Measurements from ENCODE around the gene EIF6. TPM values are rescaled to one million over a fixed set of nuclear protein-coding genes. Genes with fewer than 3 reads are reported as not detected.

Gene EIF6
- total and polyA plus RNA-seq, 4 donors, result 60.8 to 160 (median 106) TPM

- H3K27ac ChIP-seq (ENCODE audit: low read depth in 1 of 2, low read length in 2 of 2), result no peak overlapping the region
- H3K27me3 ChIP-seq (ENCODE audit: control insufficient read depth in 4 of 4, insufficient read depth in 4 of 4, low read length in 3 of 4), result no peaks in the 10 kb centered on the region
- no peak for DNase-seq (ENCODE audit: low spot score)
- no peaks in the 10 kb centered on the region for H3K4me1 ChIP-seq (ENCODE audit: control insufficient read depth in 4 of 4, insufficient read depth in 4 of 4, low read length in 3 of 4)
- H3K4me3 ChIP-seq (ENCODE audit: low read depth in 1 of 3, low read length in 3 of 3), result no peak overlapping the region
- no peaks in the 10 kb centered on the region for H3K9me3 ChIP-seq (ENCODE audit: control insufficient read depth in 4 of 4, low read length in 3 of 4)
- no peak overlapping the region for H3K9ac ChIP-seq (ENCODE audit: low read depth in 1 of 2, low read length in 2 of 2)
- H3K36me3 ChIP-seq (ENCODE audit: control insufficient read depth in 4 of 4, insufficient read depth in 3 of 4, low read depth in 1 of 4, low read length in 3 of 4), result no peaks in the 10 kb centered on the region
- 54% methylated on average over 2 of the region's 2 CpGs for WGBS
- TF ChIP-seq ZBTB33 (IDR thresholded peaks at IDR 0.05), result no peak
- TF ChIP-seq GABPA (IDR thresholded peaks at IDR 0.05 in 1 of 2, conservative IDR thresholded peaks at IDR 0.05 in 1 of 2), result no peak
- TF ChIP-seq RAD21 (IDR thresholded peaks at IDR 0.05), result no peak
- no peak for TF ChIP-seq YY1 (IDR thresholded peaks at IDR 0.05)
- no peak for TF ChIP-seq FOXA2 (IDR thresholded peaks at IDR 0.05)
- TF ChIP-seq SP1 (IDR thresholded peaks at IDR 0.05), result no peak
- TF ChIP-seq RXRA (IDR thresholded peaks at IDR 0.05), result no peak
- no peak for TF ChIP-seq HNF4A (conservative IDR thresholded peaks at IDR 0.05)
These were observed 32.5 kb downstream of the EIF6 start for GRCh38 chr20:35252037-35252461.

- Histone ChIP-seq H3K4me3 (ENCODE audit: low read depth in 1 of 3, low read length in 3 of 3) (no peak overlapping the region), H3K36me3 (ENCODE audit: control insufficient read depth in 4 of 4, insufficient read depth in 3 of 4, low read depth in 1 of 4, low read length in 3 of 4) (no peaks in the 10 kb centered on the region), H3K9ac (ENCODE audit: low read depth in 1 of 2, low read length in 2 of 2) (no peak overlapping the region), H3K4me1 (ENCODE audit: control insufficient read depth in 4 of 4, insufficient read depth in 4 of 4, low read length in 3 of 4) (no peaks in the 10 kb centered on the region), H3K27me3 (ENCODE audit: control insufficient read depth in 4 of 4, insufficient read depth in 4 of 4, low read length in 3 of 4) (no peaks in the 10 kb centered on the region), H3K27ac (ENCODE audit: low read depth in 1 of 2, low read length in 2 of 2) (no peak overlapping the region), H3K9me3 (ENCODE audit: control insufficient read depth in 4 of 4, low read length in 3 of 4) (no peaks in the 10 kb centered on the region)
- 94% methylated on average over 2 of the region's 2 CpGs for WGBS
- DNase-seq (ENCODE audit: low spot score), result no peak
- TF ChIP-seq HNF4G (IDR thresholded peaks at IDR 0.05) (no peak), GABPA (IDR thresholded peaks at IDR 0.05 in 1 of 2, conservative IDR thresholded peaks at IDR 0.05 in 1 of 2) (no peak), RAD21 (IDR thresholded peaks at IDR 0.05) (no peak), EGR1 (IDR thresholded peaks at IDR 0.05; ENCODE audit: low read depth in 2 of 2) (no peak), MAX (IDR thresholded peaks at IDR 0.05) (no peak), JUND (IDR thresholded peaks at IDR 0.05) (no peak), HNF4A (conservative IDR thresholded peaks at IDR 0.05) (no peak), ZBTB33 (IDR thresholded peaks at IDR 0.05) (no peak), FOXA1 (IDR thresholded peaks at IDR 0.05) (no peak), SP1 (IDR thresholded peaks at IDR 0.05) (no peak), REST (IDR thresholded peaks at IDR 0.05) (no peak), FOXA2 (IDR thresholded peaks at IDR 0.05) (no peak), TAF1 (conservative IDR thresholded peaks at IDR 0.05) (no peak), NR2F2 (IDR thresholded peaks at IDR 0.05) (no peak), YY1 (IDR thresholded peaks at IDR 0.05) (no peak), CTCF (IDR thresholded peaks at IDR 0.05; ENCODE audit: low read depth, low read length, missing input control) (no peak), RXRA (IDR thresholded peaks at IDR 0.05) (no peak), ATF3 (IDR thresholded peaks at IDR 0.05) (no peak)
These were observed 33.0 kb downstream of the EIF6 start for GRCh38 chr20:35251613-35251940.

All from liver (tissue), 9 donors.